Stimulated activated CD8-positive, alpha-beta memory T cell treated with anti-CD3 and anti-CD28 coated beads, Interleukin-7, amount 100 ng/mL, for 48 hours (primary cell): ENCODE results near the gene TBC1D24.

Experiments
- DNase-seq, 2 donors: peaks; one replicate each; pipeline ENCODE4 v3.0.0-alpha.2; 2020; ENCODE audit warnings: low read depth in 1 of 2; ENCODE audit errors: extremely low read depth in 1 of 2

TBC1D24 gene

DNA sequence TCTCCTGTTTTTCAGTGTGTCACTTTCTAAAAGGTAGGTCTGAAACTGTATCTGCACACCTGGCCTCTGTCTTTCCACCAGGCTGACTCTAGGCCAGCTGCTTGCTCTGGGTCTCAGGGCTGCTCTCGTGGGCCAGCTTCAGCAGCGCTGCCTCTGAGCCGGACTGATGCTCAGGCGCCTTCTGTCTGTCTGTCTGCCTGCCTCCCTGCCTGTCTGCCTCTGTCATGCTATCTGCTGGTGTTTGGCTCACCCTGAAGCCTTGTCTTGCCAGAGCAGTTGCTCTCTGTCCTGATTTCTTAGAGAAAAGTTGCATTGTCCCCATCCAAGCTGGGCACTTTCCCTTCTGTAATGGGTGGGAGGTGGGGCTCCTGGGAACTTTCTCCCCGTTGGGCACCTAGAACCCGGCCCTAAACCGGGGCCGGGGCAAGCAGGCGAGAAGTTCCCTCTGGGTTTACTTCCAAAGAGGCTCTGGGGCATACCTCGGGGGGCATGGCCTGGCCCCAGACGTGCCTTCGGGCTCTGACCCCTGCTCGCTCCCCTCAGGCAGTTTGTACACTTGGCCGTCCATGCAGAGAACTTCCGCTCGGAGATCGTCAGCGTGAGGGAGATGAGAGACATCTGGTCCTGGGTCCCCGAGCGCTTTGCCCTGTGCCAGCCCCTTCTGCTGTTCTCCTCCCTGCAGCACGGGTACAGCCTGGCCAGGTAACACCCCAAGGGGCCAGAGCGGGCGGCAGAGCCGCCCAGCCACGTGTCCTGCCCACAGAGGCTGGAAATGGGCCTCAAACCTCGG lies 23.0 kb downstream of the TBC1D24 start:
- DNase-seq = no peak

DNA sequence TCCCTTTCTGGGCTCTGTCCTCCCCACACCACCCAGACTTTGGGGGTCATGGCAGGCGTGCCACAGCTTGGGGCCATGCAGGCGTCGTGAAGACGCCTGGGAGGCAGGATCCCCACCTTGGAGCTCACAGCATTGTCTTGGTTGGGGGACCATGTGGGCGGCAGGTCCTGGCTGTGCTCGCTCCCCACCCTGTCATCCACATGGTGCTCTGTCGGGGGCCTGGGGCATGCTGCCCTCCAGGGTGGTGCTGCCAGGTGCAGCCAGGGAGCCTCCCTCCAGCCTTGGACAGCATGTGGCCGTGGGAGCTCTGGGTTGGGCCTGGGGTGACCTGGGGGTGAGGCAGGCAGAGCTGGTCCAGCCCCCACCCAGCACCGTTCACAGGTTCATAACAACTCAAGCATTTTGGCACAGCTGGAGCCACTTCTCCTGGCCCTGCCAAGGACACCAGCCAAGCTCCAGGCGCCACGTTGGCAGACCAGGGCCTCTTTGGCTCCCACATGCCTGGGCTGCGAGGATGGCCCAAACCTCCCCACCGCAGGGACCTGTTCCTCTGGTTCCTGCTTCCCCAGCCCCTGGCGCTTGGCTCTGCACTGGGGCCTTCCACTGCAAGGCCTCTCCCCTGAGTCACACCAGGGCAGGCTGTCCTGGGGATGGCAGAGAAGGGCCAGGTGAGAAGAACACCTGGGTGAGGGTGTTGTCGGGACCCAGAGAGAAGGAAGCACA lies 23.8 kb downstream of the TBC1D24 start:
- DNase-seq = no peak

DNA sequence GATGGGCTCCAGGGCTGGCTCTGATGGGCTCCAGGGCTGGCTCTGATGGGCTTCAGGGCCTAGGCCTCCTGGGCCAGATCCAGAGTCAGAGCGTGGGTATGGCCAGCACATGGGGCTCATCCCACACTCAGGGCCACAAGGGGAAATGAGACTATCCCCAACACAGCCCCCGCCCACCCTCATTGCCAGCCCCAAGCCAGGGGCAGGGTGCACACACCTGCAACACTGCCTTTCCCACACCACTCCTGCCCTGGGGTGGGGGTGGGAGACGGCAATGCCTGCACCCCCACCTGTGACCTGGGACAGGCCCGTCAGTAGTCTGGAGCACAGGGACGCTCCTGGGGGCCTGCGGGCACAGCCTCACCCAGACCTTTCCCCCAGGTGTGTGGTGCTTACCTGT lies 24.5 kb downstream of the TBC1D24 start:
- DNase-seq = no peak

DNA sequence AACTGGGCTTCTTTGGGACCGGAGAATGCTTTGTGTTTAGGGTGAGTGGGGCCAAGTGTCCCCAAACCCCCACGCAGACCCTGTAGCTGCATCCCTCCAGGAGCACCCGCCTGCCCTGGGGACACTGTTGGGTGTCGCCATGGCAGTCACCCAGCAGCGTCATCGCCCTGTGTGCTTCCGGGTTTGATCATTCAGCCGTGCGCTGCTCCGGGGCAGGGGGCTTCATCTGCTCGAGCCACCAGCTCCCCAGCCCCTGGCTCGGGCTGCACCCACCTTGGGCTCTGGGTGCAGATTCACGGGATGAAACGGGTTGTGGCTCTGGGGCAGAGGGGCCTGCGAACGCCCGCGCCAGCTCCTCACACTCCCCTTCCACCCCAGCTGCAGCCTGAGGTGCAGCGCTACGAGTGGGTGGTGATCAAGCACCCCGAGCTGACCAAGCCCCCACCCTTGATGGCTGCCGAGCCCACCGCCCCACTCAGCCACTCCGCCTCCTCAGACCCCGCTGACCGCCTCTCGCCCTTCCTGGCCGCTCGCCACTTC lies 25.0 kb downstream of the TBC1D24 start:
- DNase-seq = no peak

DNA sequence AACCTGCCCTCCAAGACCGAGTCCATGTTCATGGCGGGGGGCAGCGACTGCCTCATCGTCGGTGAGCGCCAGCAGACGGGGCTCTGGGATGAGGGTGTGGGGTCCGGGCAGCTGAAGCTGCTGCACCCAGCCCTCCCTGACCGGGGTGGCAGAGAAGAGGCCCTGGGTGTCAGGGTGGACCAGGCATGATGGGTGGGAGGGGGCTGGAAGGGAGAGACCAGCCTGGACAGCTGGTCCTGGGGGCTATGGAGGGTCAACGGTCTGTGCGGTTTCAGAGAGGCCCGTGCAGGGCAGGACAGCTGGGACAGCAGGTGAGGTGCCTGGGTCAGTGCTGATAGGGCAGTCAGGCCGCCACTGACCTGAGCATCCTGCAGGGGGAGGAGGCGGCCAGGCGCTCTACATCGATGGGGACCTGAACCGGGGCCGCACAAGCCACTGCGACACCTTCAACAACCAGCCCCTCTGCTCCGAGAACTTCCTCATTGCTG lies 25.5 kb downstream of the TBC1D24 start:
- DNase-seq = no peak

DNA sequence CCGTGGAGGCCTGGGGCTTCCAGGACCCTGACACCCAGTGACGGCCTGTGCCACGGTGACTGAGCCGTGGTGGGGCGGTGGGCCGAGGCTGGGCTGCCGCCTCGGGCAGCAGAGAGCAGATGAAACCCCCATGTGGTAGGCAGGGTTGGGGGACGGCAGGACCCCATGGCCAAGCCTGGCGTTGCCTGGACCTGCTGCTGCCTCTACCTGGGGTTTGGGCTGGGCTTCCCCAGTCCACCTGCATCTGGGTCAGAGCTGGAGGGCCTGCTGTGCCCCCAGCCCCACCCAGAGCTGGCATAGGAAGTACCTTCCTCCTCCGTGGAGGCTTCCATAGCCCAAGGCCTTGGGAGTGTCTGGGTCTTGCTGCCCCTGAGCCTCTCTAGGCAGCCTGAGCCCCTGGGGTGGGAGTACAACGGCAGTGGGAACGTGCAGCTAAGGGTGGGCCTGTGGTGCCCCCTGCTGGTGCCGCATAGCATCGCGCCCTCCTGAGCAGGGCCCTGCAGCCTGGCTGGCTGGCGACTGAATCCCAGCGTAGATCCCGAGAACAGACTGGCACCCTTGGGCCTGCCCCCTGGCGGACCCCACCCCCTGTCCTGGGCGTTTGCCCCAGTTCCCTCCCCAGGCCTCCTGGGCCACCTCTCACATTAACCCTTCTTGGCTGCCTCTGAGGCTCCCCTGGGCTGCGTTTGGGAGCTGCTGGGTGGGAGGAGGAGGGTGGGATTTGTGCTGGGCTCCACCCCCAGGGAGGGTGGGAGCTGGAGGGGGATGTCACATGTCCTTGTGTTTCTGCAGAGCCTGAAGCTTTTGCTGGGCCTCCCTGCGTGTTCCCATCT lies 26.2 kb downstream of the TBC1D24 start:
- DNase-seq = peak; percentile 49 to 52

DNA sequence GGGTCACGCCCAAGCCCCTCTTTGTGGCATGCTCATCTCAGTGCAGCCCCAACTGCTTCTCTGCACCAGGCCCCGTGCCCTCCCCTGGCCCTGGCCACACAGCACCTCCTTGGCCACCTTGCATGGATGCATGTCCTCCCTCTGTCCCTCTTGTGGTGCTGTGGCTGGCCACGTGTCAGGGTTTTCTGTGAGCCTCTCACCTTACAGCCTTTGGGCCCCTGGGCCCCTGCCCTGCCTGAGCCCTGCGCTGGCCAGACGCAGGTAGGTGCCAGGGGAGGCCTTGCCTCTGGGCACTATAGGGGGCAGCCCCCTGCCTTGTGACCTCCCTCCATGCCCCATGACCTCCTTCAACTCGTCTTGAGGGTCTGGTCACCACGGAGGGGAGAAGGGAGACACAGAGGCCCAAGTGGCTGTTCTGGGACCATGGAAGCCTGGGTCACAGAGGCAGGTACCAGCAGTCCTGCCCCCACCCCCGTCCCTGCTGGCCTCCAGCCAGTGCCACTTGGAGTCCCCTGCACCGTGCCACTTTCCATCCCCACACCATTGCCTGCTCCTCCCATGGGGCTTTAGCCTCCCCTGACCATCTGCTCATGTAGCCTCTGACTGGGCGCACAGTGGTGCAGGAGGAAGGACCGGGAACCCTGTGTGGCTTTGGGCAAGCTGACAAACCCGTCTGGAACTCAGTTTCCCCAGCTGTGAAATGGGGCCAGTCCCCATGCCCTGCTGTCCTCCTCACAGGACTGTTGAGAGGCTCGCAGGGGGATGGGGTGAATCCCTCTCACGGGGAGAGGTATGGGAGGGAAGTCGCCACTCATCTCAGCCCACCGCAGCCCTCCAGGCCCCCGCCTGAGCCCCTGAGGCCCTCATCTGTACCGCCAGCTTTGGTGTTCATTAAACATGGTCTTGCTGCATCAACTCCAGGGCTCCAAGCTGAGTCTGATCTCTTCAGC lies 27.3 kb downstream of the TBC1D24 start:
- no peak for DNase-seq

DNA sequence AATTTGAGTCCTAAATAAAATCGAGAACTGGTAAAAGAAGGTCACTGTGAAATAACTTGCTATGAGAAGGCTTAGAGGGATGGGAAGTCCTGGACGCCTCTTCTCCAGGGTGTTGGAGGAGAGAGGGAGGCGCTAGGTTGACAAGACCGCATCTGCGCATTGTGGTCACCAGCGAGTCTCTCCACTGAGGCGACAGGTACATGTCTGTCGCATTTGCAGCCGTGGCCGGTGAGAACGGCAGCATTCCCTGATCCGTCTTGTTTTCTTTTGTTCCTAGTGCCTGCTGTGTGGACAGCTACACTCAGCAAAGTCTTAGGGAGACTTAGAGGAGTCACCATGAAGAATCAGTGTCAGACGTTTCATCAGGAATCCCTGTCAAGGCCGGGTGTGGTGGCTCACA lies 30.8 kb downstream of the TBC1D24 start:
- no peak for DNase-seq

DNA sequence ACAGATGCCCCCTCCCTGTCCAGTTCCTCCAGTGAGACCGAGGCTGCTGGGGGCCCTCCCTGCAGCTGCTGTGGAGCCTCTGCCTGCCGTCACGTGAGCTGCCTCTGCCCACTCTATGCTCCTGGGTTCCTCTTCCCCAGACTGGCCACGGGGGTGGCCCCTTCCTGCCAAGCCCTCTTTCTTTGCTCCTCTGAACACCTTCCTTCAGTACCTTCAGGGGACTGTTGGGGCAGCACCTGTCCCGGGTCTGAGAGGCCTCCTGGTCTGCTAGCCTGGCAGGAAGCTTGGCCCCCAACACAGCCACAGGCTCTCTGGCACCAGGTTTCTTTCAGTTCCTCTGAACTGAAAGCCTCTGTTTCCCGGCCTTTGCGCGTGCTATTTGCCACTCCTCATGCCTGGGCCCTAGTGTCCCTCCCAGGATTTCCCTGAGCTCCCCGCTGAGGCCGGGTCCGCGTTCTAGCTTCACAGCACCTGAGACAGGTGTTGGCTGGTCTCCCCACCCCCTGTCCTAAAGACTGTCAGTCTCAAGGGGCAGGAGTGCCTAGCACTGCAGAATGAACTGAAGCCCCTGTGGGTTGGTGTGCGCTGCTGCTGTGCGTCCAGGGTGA lies 32.2 kb downstream of the TBC1D24 start:
- DNase-seq = no peak

DNA sequence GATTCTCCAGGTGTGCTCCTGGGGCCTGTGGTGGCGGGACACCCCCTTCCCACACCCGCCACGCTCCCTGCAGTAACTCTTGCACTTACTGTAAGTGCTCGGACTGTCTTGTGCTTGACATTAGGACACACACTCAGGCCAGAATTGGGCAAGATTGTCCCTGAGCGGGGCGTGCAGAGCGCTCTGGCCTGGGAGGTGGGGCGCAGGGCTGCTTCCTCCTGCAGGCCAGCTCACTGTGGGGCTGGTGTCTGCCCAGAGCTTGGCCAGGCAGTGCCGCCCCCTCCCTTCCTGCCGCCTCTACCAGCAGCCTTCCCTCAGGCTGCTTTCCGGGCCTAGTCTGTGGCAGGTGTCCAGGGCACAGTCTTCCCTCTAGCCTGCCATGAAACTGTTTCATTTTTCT lies 32.7 kb downstream of the TBC1D24 start:
- no peak for DNase-seq

DNA sequence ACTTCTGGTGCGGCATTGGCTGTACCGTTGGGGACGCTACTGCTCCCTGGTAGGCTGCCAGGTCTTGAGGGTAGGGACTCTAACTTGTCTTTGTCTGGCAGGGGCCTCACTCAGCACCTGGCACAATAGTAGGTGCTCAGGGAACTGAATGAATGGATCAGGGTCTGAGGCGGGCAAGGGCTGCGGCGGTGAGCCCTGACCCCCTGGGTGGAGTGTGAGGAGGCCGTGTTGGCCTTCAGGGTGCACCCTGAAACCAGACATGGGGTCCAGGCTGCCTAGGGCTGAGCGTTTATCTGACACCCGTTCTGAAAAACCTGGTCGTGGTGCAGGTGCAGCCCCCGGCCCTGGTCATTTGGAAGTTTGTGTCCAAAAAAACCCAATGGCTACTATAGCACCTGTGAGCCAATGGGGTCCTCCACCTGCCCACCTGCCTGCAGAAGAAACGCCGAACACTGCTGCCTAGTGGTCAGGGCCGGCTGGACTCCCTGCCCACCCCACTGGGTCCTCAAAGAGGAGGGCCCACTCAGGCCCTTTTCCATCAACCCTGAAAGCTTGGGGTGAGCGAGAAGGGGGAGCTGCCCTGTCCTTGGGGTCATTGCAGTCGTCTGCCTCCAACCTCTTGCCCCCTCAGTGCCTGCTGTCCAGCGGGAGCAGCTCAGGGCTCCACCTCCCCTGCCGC lies 33.9 kb downstream of the TBC1D24 start:
- no peak for DNase-seq

DNA sequence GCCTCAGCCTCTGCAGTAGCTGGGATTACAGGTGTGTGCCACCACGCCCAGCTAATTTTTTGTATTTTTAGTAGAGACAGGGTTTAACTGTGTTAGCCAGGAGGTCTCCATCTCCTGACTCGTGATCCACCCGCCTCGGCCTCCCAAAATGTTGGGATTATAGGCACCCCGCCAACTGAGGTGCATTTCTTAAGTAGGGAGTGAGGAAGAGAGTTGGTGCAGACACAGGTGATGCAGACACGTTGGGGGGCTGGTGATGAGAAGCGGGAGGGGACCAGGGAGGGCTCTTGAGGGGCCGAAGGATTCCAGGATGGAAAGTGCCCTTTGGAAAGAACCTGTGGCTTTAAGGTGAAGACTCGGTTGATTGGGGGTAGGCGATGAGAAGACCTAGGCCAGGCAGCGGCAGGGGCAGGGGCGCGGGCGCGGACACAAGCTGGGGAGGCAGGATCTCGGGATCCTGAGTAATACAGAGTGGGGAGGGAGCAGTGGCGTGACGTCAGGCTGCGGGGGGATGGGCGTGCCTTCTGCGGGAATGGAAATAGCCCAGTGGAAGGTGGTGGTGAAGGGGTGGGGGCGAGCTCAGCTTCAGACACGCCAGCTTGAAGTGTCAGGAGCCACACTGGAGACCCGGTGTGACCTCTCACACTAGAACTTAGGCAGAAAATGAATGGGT lies 36.3 kb downstream of the TBC1D24 start:
- no peak for DNase-seq

DNA sequence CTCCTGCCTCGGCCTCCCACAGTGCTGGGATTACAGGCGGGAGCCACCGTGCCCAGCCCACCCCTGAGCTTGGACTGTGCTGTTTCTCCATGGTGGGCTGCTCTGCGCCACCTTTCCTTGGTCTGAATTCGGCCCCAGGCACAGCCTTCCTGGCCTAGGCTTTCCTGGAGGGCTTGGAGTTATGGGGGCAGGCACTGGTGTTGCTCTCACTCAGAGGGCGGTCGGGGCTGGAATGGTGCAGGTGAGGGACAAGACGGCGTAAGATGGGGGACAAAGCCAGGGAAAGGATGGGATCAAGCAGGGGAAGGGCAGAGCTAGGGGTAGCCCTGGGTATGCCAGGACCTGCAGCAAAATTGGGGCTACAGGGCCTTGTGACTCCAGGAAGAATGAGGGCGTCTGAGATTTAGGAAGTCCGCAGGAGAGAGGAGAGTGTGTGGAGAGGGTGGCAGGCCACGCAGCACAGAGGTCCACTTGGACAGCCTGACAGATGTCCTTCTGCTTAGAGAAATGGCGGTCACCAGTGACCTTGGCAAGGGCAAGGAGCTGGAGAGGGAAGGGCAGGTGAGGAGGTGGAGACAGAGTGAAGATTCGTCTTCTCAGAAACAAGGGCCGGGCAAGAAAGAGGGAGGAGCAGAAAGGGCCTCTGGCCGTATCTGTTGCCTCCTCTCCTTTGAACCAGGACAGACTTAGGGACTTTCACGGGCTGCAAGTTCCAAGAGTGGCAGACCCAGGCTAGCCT lies 37.2 kb downstream of the TBC1D24 start:
- DNase-seq = no peak

DNA sequence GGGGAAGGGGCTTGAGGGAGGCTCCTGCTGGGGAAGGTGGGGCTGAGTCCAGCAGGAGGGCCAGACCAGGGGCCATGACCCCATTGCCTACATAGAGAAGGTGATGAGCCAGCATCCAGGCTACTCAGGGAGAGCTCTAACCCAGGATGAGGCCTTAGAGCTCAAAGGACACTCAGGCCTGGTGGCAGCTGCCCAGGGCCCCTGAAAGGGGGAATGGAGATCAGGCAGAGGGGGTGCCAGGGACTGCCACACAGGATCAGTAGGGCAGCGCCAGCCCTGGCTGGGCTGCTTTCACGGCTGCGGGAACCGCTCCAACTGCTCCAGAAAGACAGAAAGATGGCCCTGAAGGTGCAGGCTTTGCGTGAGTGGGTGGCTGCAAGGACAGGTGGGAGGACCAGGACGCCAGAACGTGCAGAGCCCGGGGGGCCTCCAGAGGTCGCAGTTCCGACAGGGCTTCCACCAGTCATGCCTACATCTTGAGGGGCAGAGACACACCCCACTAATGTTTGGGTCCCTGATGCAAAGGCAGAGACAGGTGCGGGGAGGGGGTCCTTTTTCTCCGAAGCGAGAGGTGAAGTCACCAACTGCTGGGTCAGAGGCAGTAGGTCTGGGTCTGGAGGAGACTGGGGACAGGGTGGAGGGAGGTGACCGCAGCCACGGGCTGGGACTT lies 37.9 kb downstream of the TBC1D24 start:
- DNase-seq = no peak

DNA sequence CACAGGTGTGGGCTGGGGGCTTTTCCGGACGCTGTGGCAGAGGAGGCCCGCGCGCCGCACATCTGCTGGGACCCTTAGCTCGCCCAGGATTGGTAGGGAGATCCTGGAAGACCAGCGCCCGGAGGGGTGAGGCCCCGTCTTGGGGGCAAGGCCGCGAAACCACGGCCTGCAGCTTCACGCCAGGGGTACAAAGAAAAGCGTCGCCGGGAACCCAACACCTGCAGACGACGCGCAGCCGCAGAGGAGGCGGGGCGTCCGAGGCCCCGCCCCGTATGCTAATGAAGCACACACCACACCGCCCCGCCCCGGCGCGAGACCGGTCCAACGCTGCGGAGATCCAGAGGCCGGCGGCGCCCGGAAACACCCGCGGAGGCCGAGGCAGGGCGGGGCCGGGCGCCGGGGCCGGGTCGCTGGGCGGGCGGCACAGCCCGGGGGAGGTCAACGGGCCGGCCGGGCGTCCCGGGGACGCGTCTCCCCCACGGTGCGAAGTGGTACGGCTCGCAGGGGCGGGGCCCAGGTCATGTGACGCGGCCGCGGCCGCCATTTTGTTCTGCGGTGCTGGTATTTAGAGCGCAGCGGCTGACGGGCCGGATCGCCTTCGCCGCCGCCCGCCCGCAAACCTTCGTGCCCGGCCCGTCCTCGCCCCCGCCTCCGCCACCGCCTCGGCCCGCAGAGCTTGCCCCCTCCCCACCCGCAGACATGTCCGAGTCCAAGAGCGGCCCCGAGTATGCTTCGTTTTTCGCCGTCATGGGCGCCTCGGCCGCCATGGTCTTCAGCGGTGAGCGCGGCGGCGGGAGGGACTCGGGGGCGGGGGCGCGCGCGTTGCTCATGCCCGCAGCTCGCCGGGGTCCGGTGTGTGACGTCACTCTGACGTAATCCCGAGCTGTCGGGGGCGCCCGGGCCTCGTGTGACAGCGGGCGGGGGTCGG lies 38.7 kb downstream of the TBC1D24 start, which contains the start of gene ATP6V0C:
TSS of gene ATP6V0C (plus strand) at position 548 of the 928 bp plus-strand sequence. CDS start at position 700, 152 bp downstream.
- peak; percentile 72 to 78 for DNase-seq
